KMS-11 (cell line): ENCODE measurements around the gene MAP2K1.
A peak's percentile ranks its signal among the peaks of the same experiment; 100 is the strongest.
"Not testable (repeated sequence)": the region's sequence is repeated elsewhere in the genome, so short reads cannot be mapped to it uniquely, and the experiment has no call there.

Experiments
- H2AFZ ChIP-seq: fragments of 200-600 bp; sonication (generic); 2 replicates; pipeline ENCODE4 v1.6.1; 2016; ENCODE audit warnings: antibody characterized with exemption, mixed run types, low read depth
- H3K27ac ChIP-seq: fragments of 200-600 bp; sonication (generic); 2 replicates; pipeline ENCODE4 v1.6.1; 2016; ENCODE audit warnings: mild to moderate bottlenecking, mixed run types
- H3K27me3 ChIP-seq: fragments of 200-600 bp; sonication (generic); 2 replicates; pipeline ENCODE4 v1.6.1; 2017; ENCODE audit warnings: mild to moderate bottlenecking, low read depth, mixed run types, moderate library complexity; ENCODE audit not compliant: insufficient read depth
- H3K36me3 ChIP-seq: fragments of 200-600 bp; sonication (generic); 2 replicates; pipeline ENCODE4 v1.6.1; 2017; ENCODE audit warnings: mild to moderate bottlenecking, mixed run types; ENCODE audit not compliant: insufficient read depth
- H3K4me1 ChIP-seq: fragments of 200-600 bp; sonication (generic); 2 replicates; pipeline ENCODE4 v1.6.1; 2016; ENCODE audit warnings: mild to moderate bottlenecking, low read depth, mixed run types; ENCODE audit not compliant: poor library complexity, severe bottlenecking
- H3K4me2 ChIP-seq: fragments of 200-600 bp; sonication (generic); 2 replicates; pipeline ENCODE4 v1.7.0; 2016; ENCODE audit warnings: mild to moderate bottlenecking, mixed run types
- H3K4me3 ChIP-seq: fragments of 200-600 bp; sonication (generic); IDR thresholded peaks from 2 replicates; pipeline ENCODE4 v1.6.1; 2017; ENCODE audit warnings: low read depth, low read length, mixed read lengths; ENCODE audit not compliant: insufficient read depth
- H3K79me2 ChIP-seq: fragments of 200-600 bp; sonication (generic); 2 replicates; pipeline ENCODE4 v1.6.1; 2016; ENCODE audit warnings: low read depth, mixed run types; ENCODE audit not compliant: insufficient read depth
- H3K9ac ChIP-seq: fragments of 200-600 bp; sonication (generic); 2 replicates; pipeline ENCODE4 v1.6.1; 2016; ENCODE audit warnings: mild to moderate bottlenecking, mixed run types
- H4K20me1 ChIP-seq: fragments of 200-600 bp; sonication (generic); 2 replicates; pipeline ENCODE4 v1.6.1; 2016; ENCODE audit warnings: mild to moderate bottlenecking, mixed run types; ENCODE audit not compliant: insufficient read depth
- TF ChIP-seq, protein P1 (sequence below): fragments of 200-600 bp; sonication (generic); conservative IDR thresholded peaks from 2 replicates; pipeline ENCODE4 v1.6.1; 2017; ENCODE audit warnings: low read depth, mild to moderate bottlenecking, antibody characterized with exemption, low read length, moderate library complexity, mixed read lengths

Gene MAP2K1

DNA sequence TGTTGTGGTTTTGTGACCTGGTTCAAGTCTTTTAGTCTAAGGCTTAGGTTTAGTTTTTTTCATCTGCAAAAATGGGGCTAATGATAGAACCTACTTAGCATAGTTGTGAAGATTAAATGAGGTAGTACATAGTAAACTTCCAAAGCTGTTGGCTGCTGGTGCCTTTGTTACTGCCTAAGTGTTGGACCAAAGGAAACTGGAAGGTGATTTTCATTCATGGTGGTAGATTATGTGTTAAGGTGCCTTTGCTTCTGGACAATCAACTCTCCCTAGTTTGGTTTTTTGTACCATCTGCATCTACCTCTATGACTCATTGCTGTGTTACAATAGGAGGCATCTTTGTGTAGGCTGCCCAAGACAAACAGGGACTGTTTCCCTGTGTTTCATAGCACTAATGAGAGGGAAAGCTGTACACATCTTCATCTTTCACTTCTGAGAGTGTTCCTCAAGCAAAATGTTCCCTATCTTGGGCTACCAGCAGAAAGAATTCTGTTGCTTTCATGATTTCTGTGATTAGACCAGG is 3.2 kb downstream of the MAP2K1 start:
- H3K9ac ChIP-seq = no peak overlapping the region
- H3K36me3 ChIP-seq = no peaks in the 10 kb centered on the region
- no peak overlapping the region for H2AFZ ChIP-seq
- H3K4me2 ChIP-seq = peak overlapping the region; percentile 60; the same call in 1 of the 2 replicates
- peaks cover 74% of the 10 kb centered on the region for H3K79me2 ChIP-seq
- no peaks in the 10 kb centered on the region; the same call in 1 of the 2 replicates for H4K20me1 ChIP-seq
- H3K4me3 ChIP-seq = no peak overlapping the region
- no peaks in the 10 kb centered on the region for H3K27me3 ChIP-seq
- H3K4me1 ChIP-seq = peaks cover 46% of the 10 kb centered on the region
- H3K27ac ChIP-seq = no peak overlapping the region
- TF ChIP-seq, protein P1, sequence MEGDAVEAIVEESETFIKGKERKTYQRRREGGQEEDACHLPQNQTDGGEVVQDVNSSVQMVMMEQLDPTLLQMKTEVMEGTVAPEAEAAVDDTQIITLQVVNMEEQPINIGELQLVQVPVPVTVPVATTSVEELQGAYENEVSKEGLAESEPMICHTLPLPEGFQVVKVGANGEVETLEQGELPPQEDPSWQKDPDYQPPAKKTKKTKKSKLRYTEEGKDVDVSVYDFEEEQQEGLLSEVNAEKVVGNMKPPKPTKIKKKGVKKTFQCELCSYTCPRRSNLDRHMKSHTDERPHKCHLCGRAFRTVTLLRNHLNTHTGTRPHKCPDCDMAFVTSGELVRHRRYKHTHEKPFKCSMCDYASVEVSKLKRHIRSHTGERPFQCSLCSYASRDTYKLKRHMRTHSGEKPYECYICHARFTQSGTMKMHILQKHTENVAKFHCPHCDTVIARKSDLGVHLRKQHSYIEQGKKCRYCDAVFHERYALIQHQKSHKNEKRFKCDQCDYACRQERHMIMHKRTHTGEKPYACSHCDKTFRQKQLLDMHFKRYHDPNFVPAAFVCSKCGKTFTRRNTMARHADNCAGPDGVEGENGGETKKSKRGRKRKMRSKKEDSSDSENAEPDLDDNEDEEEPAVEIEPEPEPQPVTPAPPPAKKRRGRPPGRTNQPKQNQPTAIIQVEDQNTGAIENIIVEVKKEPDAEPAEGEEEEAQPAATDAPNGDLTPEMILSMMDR = no peak

DNA sequence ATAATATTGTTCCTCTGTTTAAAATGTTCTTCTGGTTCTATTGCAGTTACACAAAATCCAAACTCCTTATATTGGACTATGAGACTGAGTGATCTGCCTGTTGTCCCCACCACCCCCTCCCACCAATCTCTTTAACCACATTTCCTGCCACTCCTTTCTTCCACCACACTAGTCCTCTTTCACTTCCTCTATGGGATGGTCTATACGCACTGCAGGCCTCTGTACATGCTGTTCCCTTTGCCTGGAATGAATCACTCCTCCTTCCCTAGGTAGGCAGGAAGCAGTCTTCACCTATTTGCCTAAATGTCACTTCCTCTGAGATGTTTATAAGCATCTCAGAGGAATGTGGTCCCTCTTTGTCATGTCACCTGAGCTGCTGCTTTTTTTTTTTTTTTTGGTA is 4.0 kb downstream of the MAP2K1 start:
- Histone ChIP-seq H3K4me1 (peaks cover 53% of the 10 kb centered on the region), H3K27me3 (no peaks in the 10 kb centered on the region), H3K4me3 (no peak overlapping the region), H3K9ac (no peak overlapping the region), H3K27ac (no peak overlapping the region), H3K79me2 (peaks cover 80% of the 10 kb centered on the region), H3K4me2 (peak overlapping the region; percentile 60), H3K36me3 (no peaks in the 10 kb centered on the region), H4K20me1 (no peaks in the 10 kb centered on the region; the same call in 1 of the 2 replicates), H2AFZ (no peak overlapping the region)
- TF ChIP-seq, protein P1 = no peak

DNA sequence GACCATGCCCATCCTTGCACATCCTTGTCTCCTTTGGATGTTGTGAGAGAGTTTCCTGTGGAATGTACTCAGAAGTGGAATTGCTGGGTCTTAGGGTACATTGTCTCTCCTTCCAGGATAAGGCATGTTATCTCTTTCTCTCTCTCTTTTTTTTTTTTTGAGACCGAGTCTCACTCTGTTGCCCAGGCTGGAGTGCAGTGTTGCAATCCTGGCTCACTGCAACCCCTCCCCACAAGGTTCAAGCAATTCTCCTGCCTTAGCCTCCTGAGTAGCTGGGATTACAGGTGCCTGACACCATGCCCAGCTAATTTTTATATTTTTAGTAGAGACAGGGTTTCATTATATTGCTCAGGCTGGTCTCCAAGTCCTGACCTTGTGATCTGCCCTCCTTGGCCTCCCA is 6.3 kb downstream of the MAP2K1 start:
- not testable (repeated sequence) for H3K9ac ChIP-seq, H2AFZ ChIP-seq, H3K36me3 ChIP-seq, H3K27me3 ChIP-seq, H4K20me1 ChIP-seq, H3K27ac ChIP-seq, H3K4me3 ChIP-seq, H3K4me2 ChIP-seq
- peaks cover 81% of the 10 kb centered on the region for H3K79me2 ChIP-seq
- peaks cover 54% of the 10 kb centered on the region for H3K4me1 ChIP-seq

DNA sequence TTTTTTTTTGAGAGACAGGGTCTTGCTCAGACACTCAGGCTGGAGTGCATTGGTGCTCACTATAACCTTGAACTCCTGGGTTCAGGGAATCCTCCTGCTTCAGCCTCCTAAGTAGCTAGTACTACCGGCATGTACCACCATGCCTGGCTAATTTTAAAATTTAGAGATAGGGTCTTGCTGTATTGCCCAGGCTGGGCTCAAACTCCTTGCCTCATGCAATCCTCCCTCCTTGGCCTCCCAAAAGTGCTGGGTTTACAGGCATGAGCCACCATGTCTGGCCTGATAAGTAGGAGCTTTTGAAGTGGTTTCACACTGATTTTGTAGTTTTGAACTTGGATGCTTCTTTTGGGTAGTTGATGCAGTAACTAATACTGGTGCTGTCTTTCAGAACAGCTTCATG is 7.8 kb downstream of the MAP2K1 start:
- Histone ChIP-seq H3K9ac (no peak overlapping the region), H3K36me3 (no peaks in the 10 kb centered on the region), H3K27ac (no peak overlapping the region), H3K4me2 (no peak overlapping the region), H2AFZ (no peak overlapping the region), H3K4me1 (peaks cover 40% of the 10 kb centered on the region), H3K4me3 (no peak overlapping the region), H3K79me2 (peaks cover 67% of the 10 kb centered on the region; the same call in 1 of the 2 replicates), H3K27me3 (no peaks in the 10 kb centered on the region), H4K20me1 (no peaks in the 10 kb centered on the region)
- TF ChIP-seq, protein P1 = no peak

DNA sequence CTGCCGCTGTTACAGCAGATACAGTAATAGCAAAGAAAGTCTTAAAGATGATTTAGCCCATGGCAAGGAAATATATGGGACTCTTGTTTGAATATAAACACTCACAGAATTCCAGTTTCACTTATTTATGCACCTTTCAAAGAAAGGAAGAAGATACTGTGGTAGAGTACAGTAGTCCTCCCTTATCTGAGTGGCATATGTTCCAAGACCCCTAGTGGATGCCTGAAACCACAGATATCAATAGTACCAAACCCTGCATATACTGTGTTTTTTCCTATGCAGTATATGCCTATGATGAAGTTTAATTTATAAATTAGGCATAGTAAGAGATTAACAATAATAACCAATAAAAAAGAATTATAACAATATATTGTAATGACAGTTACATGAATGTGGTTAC is 8.2 kb downstream of the MAP2K1 start:
- Histone ChIP-seq H3K36me3 (no peaks in the 10 kb centered on the region), H3K4me2 (no peak overlapping the region), H3K27ac (no peak overlapping the region), H2AFZ (no peak overlapping the region), H3K9ac (no peak overlapping the region), H3K27me3 (no peaks in the 10 kb centered on the region), H4K20me1 (no peaks in the 10 kb centered on the region), H3K79me2 (peaks cover 64% of the 10 kb centered on the region; the same call in 1 of the 2 replicates), H3K4me3 (no peak overlapping the region), H3K4me1 (peaks cover 35% of the 10 kb centered on the region)
- TF ChIP-seq, protein P1 = no peak
